KMS-11 (cell line): ENCODE results near the gene TAF3.

Experiments
- H2AFZ ChIP-seq: fragments of 200-600 bp; sonication (generic); 2 replicates; pipeline ENCODE4 v1.6.1; 2016; ENCODE audit warnings: antibody characterized with exemption, mixed run types, low read depth
- H3K27ac ChIP-seq: fragments of 200-600 bp; sonication (generic); 2 replicates; pipeline ENCODE4 v1.6.1; 2016; ENCODE audit warnings: mild to moderate bottlenecking, mixed run types
- H3K27me3 ChIP-seq: fragments of 200-600 bp; sonication (generic); 2 replicates; pipeline ENCODE4 v1.6.1; 2017; ENCODE audit warnings: mild to moderate bottlenecking, low read depth, mixed run types, moderate library complexity; ENCODE audit not compliant: insufficient read depth
- H3K36me3 ChIP-seq: fragments of 200-600 bp; sonication (generic); 2 replicates; pipeline ENCODE4 v1.6.1; 2017; ENCODE audit warnings: mild to moderate bottlenecking, mixed run types; ENCODE audit not compliant: insufficient read depth
- H3K4me1 ChIP-seq: fragments of 200-600 bp; sonication (generic); 2 replicates; pipeline ENCODE4 v1.6.1; 2016; ENCODE audit warnings: mild to moderate bottlenecking, low read depth, mixed run types; ENCODE audit not compliant: poor library complexity, severe bottlenecking
- H3K4me2 ChIP-seq: fragments of 200-600 bp; sonication (generic); 2 replicates; pipeline ENCODE4 v1.7.0; 2016; ENCODE audit warnings: mild to moderate bottlenecking, mixed run types
- H3K4me3 ChIP-seq: fragments of 200-600 bp; sonication (generic); IDR thresholded peaks from 2 replicates; pipeline ENCODE4 v1.6.1; 2017; ENCODE audit warnings: low read depth, low read length, mixed read lengths; ENCODE audit not compliant: insufficient read depth
- H3K79me2 ChIP-seq: fragments of 200-600 bp; sonication (generic); 2 replicates; pipeline ENCODE4 v1.6.1; 2016; ENCODE audit warnings: low read depth, mixed run types; ENCODE audit not compliant: insufficient read depth
- H3K9ac ChIP-seq: fragments of 200-600 bp; sonication (generic); 2 replicates; pipeline ENCODE4 v1.6.1; 2016; ENCODE audit warnings: mild to moderate bottlenecking, mixed run types
- H4K20me1 ChIP-seq: fragments of 200-600 bp; sonication (generic); 2 replicates; pipeline ENCODE4 v1.6.1; 2016; ENCODE audit warnings: mild to moderate bottlenecking, mixed run types; ENCODE audit not compliant: insufficient read depth
- CTCF ChIP-seq: fragments of 200-600 bp; sonication (generic); conservative IDR thresholded peaks from 2 replicates; pipeline ENCODE4 v1.6.1; 2017; ENCODE audit warnings: low read depth, mild to moderate bottlenecking, antibody characterized with exemption, low read length, moderate library complexity, mixed read lengths

Gene TAF3

GRCh38 chr10:7786430-7786829, 31.9 kb upstream of the TAF3 start:
- H3K4me3 ChIP-seq = no peak overlapping the region
- no peaks in the 10 kb centered on the region for H3K27me3 ChIP-seq
- peaks cover 40% of the 10 kb centered on the region for H3K4me1 ChIP-seq
- no peak for TF ChIP-seq CTCF
- peaks cover 89% of the 10 kb centered on the region for H3K79me2 ChIP-seq
- H3K27ac ChIP-seq = no peak overlapping the region
- peak overlapping the region; percentile 49 for H3K4me2 ChIP-seq
- no peaks in the 10 kb centered on the region for H3K36me3 ChIP-seq
- H2AFZ ChIP-seq = no peak overlapping the region
- peaks cover 25% of the 10 kb centered on the region for H4K20me1 ChIP-seq
- no peak overlapping the region for H3K9ac ChIP-seq

- Histone ChIP-seq H3K4me2 (peak overlapping the region; percentile 49), H3K79me2 (peaks cover 94% of the 10 kb centered on the region), H3K9ac (peak overlapping the region; percentile 80), H3K27me3 (no peaks in the 10 kb centered on the region), H3K4me3 (peak overlapping the region; percentile 25), H3K36me3 (no peaks in the 10 kb centered on the region), H4K20me1 (peaks cover 32% of the 10 kb centered on the region), H3K27ac (no peak overlapping the region), H3K4me1 (peaks cover 48% of the 10 kb centered on the region), H2AFZ (peak overlapping the region; percentile 74)
- TF ChIP-seq CTCF = no peak
Measured at GRCh38 chr10:7787150-7787856, 31.0 kb upstream of the TAF3 start.

GRCh38 chr10:7787857-7788638, 30.3 kb upstream of the TAF3 start, which contains the start of the genes ATP5F1C and KIN:
ATP5F1C (plus strand) TSS chr10:7788177; CDS start chr10:7788208, 31 bp downstream.
KIN (minus strand) TSS chr10:7787993; CDS start chr10:7787933, 60 bp downstream.
- Histone ChIP-seq H2AFZ (peak within 1 kb of the TSS; percentile 74), H3K27me3 (no peaks in the 10 kb centered on the region), H3K27ac (peak within 1 kb of the TSS; percentile 46), H3K9ac (peak within 1 kb of the TSS; percentile 80), H3K4me3 (peak within 1 kb of the TSS; percentile 25), H4K20me1 (peaks cover 39% of the 10 kb centered on the region), H3K4me1 (peaks cover 56% of the 10 kb centered on the region), H3K36me3 (no peaks in the 10 kb centered on the region), H3K79me2 (peaks cover 98% of the 10 kb centered on the region), H3K4me2 (peak within 1 kb of the TSS; percentile 86)
- TF ChIP-seq CTCF = no peak

- peaks cover 43% of the 10 kb centered on the region for H4K20me1 ChIP-seq
Measured at GRCh38 chr10:7788639-7789286, 29.5 kb upstream of the TAF3 start.

More at GRCh38 chr10:7788639-7789286, 29.5 kb upstream of the TAF3 start:
- H3K27ac ChIP-seq = peak overlapping the region; percentile 46
- H3K27me3 ChIP-seq = no peaks in the 10 kb centered on the region
- TF ChIP-seq CTCF = no peak
- H3K36me3 ChIP-seq = no peaks in the 10 kb centered on the region
- H3K4me3 ChIP-seq = no peak overlapping the region
- peaks cover 58% of the 10 kb centered on the region for H3K4me1 ChIP-seq
- peak overlapping the region; percentile 80 for H3K9ac ChIP-seq
- H3K4me2 ChIP-seq = peak overlapping the region; percentile 86
- peak overlapping the region; percentile 74; the same call in 1 of the 2 replicates for H2AFZ ChIP-seq
- H3K79me2 ChIP-seq = peaks cover 100% of the 10 kb centered on the region
